HG03457 (cell line): ENCODE measurements around the gene TUBB1.

Experiments used
- ATAC-seq: cut with Tn5 transposase; IDR thresholded peaks from one replicate; pipeline ENCODE4 v1.9.1; 2021; ENCODE audit warnings: moderate number of reproducible peaks; ENCODE audit not compliant: unreplicated experiment

Gene TUBB1

DNA sequence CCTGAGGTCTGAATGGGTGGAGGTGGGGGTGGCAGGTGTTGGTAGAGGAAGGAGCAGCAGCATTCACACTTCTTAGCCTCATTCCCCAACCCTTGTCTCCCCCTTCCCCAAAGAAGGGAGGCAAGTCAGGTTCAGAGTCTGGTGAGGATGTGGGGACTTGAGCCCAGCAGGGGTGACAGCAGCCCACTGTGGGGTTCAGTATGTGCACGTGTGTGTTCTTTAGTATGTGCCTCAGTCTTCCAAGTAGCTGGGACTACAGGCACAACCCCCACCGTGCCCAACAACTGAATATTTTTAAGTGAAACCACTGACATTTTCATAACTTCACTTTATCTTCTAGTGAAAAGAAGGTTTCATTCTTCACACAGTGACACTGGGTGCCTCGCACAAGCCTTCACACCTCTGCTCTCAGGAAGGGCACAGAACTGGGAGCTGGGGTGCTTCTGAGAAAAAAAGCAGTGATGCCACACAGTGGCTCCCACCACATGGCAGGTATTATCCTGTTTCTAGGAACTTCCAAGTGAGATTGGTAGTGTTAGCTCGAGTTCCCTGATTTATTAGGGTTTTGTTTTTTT is 56.8 kb downstream of the TUBB1 start:
- no peak for ATAC-seq
